MCF 10A (cell line): ENCODE measurements around the gene SERTM1. TPM values are rescaled to one million over a fixed set of nuclear protein-coding genes. Genes with fewer than 3 reads are reported as not detected.

Source experiments
- BruUV-seq: library from RNA; stranded (reverse); fragments of 400-500 nt; replicated peaks from 2 replicates; lab custom pipeline; 2021; lab: Mats Ljungman, UMichigan
- CTCF ChIA-PET: fragments of 300-600 bp; sonication (Branson Sonifier 250); formaldehyde crosslinking; extraction: SDS; loops from one replicate; lab custom pipeline; 2021; ENCODE audit warnings: antibody characterized with exemption, inconsistent platforms; lab: Yijun Ruan, JAX
- POLR2A ChIA-PET: fragments of 300-600, 350-650 bp; sonication (Branson Sonifier 250); formaldehyde crosslinking; extraction: SDS; loops from one replicate; lab custom pipeline; 2020; ENCODE audit warnings: antibody characterized with exemption, inconsistent platforms; lab: Yijun Ruan, JAX
- DNase-seq: peaks from one replicate; pipeline ENCODE4 v3.0.0-alpha.2; 2018; ENCODE audit not compliant: unreplicated experiment
- H3K27ac Mint-ChIP-seq: one replicate; pipeline ENCODE4 v1.8.0; 2022; ENCODE audit warnings: mild to moderate bottlenecking, low read depth, mixed read lengths; ENCODE audit not compliant: unreplicated experiment
- H3K27me3 Mint-ChIP-seq: one replicate; pipeline ENCODE4 v1.8.0; 2022; ENCODE audit warnings: mixed read lengths; ENCODE audit not compliant: insufficient read depth, unreplicated experiment
- H3K36me3 Mint-ChIP-seq: one replicate; pipeline ENCODE4 v1.8.0; 2022; ENCODE audit warnings: mild to moderate bottlenecking, moderate library complexity, mixed read lengths; ENCODE audit not compliant: insufficient read depth, unreplicated experiment
- H3K4me1 Mint-ChIP-seq: one replicate; pipeline ENCODE4 v1.8.0; 2022; ENCODE audit warnings: mixed read lengths; ENCODE audit not compliant: insufficient read depth, unreplicated experiment
- H3K4me3 Mint-ChIP-seq: one replicate; pipeline ENCODE4 v1.8.0; 2022; ENCODE audit warnings: mild to moderate bottlenecking, moderate library complexity, mixed read lengths; ENCODE audit not compliant: unreplicated experiment
- H3K9me3 Mint-ChIP-seq: one replicate; pipeline ENCODE4 v1.8.0; 2022; ENCODE audit warnings: mixed read lengths; ENCODE audit not compliant: unreplicated experiment
- CTCF ChIP-seq: fragments of 200-600 bp; IDR thresholded peaks from one replicate; pipeline ENCODE4 v1.8.0; 2022; ENCODE audit warnings: antibody characterized with exemption, mild to moderate bottlenecking; ENCODE audit not compliant: unreplicated experiment
- intact Hi-C: fragments of 100-400 bp; cut with micrococcal nuclease; formaldehyde crosslinking; loops from 2 replicates; pipeline ENCODE4 v1.14.1; 2022
- total RNA-seq: library from RNA; stranded (reverse); gene quantifications from 2 replicates; pipeline ENCODE4 v1.2.3, GENCODE V29; 2022

SERTM1 gene
- total RNA-seq, 1 experiment from 2014 or later: not detected

- no TSS peak for BruUV-seq
- Mint-ChIP-seq H3K36me3 (no peaks in the 10 kb centered on the region), H3K27me3 (peaks cover 29% of the 10 kb centered on the region), H3K27ac (no peak overlapping the region), H3K4me3 (no peak overlapping the region), H3K9me3 (no peaks in the 10 kb centered on the region), H3K4me1 (no peaks in the 10 kb centered on the region)
- ChIA-PET POLR2A (no interaction called here), CTCF (interaction anchor here (0.7 kb wide), 1 partner anchor 215 kb away, joined by 3 read pairs; no protein-coding TSS in a partner anchor)
- intact Hi-C loops: no loop called here
- no peak for TF ChIP-seq CTCF
- no peak for DNase-seq
These were observed 5.5 kb upstream of the SERTM1 start for GRCh38 chr13:36668316-36668715.

GRCh38 chr13:36673352-36673751, 468 bp upstream of the SERTM1 start:
- Mint-ChIP-seq H3K4me1 (no peaks in the 10 kb centered on the region), H3K27me3 (peaks cover 73% of the 10 kb centered on the region), H3K9me3 (no peaks in the 10 kb centered on the region), H3K4me3 (no peak overlapping the region), H3K27ac (no peak overlapping the region), H3K36me3 (no peaks in the 10 kb centered on the region)
- ChIA-PET CTCF (no interaction called here), POLR2A (no interaction called here)
- intact Hi-C loops: no loop called here
- TF ChIP-seq CTCF: no peak
- no peak for DNase-seq
- BruUV-seq: no TSS peak

GRCh38 chr13:36674337-36675212, 755 bp downstream of the SERTM1 start:
- peaks cover 65% of the 10 kb centered on the region for H3K27me3 Mint-ChIP-seq
- TF ChIP-seq CTCF: no peak
- CTCF ChIA-PET: interaction anchor here (0.6 kb wide), 1 partner anchor 398 kb away, joined by 3 read pairs; no protein-coding TSS in a partner anchor
- no peaks in the 10 kb centered on the region for H3K36me3 Mint-ChIP-seq
- POLR2A ChIA-PET: no interaction called here
- intact Hi-C loops: no loop called here
- H3K9me3 Mint-ChIP-seq: no peaks in the 10 kb centered on the region
- no TSS peak for BruUV-seq
- H3K4me1 Mint-ChIP-seq: no peaks in the 10 kb centered on the region
- no peak overlapping the region for H3K27ac Mint-ChIP-seq
- H3K4me3 Mint-ChIP-seq: no peak overlapping the region
- DNase-seq: no peak

- H3K4me3 Mint-ChIP-seq: no peak overlapping the region
These were observed 1.4 kb downstream of the SERTM1 start for GRCh38 chr13:36675213-36675536.

More at GRCh38 chr13:36675213-36675536, 1.4 kb downstream of the SERTM1 start:
- no peak for TF ChIP-seq CTCF
- H3K36me3 Mint-ChIP-seq: no peaks in the 10 kb centered on the region
- no peak overlapping the region for H3K27ac Mint-ChIP-seq
- no peaks in the 10 kb centered on the region for H3K4me1 Mint-ChIP-seq
- ChIA-PET CTCF (no interaction called here), POLR2A (no interaction called here)
- intact Hi-C loops: no loop called here
- H3K27me3 Mint-ChIP-seq: peaks cover 59% of the 10 kb centered on the region
- no peaks in the 10 kb centered on the region for H3K9me3 Mint-ChIP-seq
- DNase-seq: no peak
- BruUV-seq: no TSS peak
